ENCODE data around the gene DCLK1.
A peak's percentile ranks its signal among the peaks of the same experiment; 100 is the strongest.
"Not testable (repeated sequence)": the region's sequence is repeated elsewhere in the genome, so short reads cannot be mapped to it uniquely, and the experiment has no call there.

The DCLK1 gene

DNA sequence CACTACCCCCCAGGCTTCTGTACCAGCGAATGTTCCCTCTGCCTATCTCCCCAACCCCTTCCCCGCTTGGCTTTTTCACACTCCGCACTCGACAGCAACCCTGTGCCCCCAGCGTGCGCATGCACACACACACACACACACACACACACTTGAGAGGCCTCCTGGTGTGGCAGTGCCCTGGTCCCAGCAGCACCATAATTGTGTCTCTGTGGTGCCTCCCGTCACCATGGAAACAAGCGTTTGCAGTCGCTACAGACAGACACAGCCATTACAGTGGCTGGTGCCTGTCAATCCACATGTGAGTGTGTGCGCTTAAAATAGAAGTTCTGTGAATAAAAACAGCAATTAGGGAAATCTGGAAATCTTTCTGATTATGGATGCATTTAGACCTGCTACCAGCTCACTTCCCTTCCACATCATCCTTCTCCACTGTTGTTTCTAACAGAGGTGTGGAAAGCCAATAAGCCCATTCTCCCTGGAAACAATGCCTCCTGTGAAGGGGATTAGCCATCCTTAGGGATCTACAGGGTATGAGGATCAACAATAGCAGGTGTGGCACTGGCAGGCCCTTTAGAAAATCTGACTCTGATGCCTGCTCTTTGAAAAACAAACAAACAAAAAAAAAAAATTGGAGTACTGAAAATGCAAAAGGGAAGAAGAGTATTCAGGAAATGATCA lies 146.3 kb downstream of the DCLK1 start:
- no peak for DNase-seq (ENCODE audit: low spot score)

DNA sequence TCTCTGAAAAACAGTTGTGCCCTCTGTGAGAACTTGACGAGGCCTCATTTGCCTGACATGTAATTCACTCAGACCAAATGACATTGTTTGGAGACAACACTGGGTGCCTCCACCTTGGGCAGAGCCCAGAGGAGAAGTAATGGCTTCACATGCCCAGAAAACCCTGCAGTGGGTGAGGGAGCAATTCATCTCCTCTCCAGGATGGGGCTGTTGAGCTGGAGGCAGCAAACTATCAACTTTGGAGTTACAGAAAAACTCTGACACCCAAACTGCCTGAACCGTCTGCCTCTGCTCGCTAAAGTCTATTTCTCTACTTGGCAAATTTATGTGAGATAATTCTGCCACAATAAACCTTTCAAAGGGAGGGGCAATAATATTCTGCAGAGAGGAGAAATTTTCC lies 146.9 kb downstream of the DCLK1 start:
- no peak for DNase-seq (ENCODE audit: low spot score)

DNA sequence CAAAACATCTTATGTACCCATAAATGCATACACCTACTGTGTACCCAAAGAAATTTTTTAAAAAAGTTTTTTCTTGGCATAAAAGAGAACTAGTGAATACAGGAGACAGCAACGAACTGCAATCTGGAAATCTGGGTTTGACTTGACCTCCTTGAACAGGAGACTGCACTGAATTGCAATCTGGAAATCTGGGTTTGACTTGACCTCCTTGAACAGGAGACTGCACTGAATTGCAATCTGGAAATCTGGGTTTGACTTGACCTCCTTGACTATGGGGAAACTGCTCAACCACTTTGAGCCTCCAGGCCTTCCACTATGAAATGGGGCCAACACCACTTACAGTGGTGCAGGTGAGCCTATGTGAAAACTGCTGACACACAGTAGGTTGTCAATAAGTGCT lies 147.5 kb downstream of the DCLK1 start:
- DNase-seq (ENCODE audit: low spot score), result not testable (repeated sequence)

DNA sequence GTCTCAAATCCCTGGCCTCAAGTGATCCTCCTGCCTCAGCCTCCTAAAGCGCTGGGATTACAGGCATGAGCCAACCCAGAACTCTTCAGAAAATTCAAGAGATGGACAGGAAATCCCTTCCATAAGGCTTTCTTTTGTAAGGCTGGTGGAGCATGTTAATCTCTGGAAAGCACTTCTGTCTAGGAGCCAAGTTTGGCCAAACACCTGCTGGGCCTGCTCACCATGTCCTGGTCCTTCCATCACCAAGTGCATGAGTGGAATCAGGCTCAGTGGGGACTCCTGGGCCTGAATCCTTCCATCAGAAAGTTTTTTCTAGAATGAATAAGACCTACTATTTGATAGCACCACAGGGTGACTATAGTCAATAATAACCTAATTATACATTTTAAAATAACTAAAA lies 148.0 kb downstream of the DCLK1 start:
- no peak for DNase-seq (ENCODE audit: low spot score)

DNA sequence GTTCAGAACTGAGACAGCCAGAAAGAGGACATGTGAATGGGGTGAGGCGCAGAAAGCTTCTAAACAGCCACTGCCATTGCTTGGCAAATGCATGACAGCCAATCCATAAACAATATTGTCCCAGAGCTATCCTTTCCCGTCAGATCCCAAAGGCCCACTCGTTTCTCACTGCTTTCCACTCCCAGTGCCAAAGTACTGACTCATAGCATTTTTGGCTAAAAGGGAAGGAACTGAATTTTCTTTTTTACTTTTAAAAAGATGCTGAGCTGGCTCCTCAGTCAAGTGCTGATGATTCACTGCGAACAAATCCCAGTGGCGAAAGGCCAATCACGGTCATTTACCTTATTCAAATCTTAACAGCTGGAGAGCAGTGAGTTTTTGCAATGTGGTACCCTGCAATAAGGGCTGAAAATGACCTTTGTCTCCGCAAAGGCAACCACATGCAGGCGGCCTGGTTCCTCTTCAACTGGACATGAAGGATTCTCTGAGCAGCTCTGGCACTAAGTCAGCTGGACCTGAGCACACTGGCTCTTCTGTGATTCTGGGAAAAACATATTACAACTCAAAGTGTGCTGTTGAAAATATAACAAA lies 151.7 kb downstream of the DCLK1 start:
- DNase-seq (ENCODE audit: low spot score), result peak; percentile 84

DNA sequence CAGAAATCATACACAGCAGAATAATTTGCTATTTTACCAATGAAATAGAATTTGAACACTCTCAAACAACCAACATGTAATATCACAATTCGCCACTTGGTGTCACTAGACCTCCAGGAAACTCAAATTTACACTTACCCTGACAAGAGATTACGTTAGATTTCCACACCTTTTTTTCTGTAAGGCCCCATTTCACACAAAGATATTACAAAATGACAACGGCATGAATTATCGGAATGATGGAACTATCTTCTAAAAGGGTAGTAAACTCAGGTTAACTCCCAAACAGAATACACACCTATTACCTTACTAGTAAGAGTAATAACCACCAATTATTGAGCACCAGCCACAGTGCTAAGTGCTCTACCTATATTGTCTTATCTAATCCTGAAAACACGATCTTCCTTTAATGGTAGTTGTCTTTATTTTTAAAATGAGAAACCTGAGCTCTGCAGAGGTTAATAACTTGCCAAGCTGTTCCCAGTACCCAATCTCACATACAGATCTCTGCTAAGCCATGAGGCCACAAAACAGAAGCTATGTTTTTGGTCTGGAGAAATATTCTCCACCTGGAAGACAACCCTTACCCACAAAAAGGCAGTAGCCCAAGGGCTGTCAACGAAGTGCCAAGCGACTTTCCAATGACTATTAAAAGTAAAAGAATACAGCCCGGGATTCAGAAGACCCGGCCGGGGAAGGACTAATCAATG lies 152.4 kb downstream of the DCLK1 start:
- peak; percentile 44 for DNase-seq (ENCODE audit: low spot score)

DNA sequence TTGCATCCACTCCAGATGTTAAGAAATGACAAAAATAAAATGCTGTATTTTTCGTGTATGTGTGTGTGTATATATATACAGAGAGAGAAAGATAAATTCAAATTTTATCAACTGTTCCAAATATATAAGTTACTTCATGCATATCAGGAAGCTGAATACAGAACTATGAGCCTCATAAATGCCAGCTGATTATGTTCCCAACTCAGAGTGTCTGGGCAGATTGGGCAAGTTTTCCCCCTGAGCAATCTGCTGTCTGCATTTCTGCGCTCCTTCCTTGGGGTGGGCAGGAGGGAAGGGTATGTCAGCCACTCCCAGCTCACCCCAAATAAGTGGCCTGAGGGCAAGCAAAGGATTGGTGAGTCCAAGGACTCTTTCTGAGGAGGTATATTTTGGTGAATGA lies 154.1 kb downstream of the DCLK1 start:
- DNase-seq (ENCODE audit: low spot score), result no peak

DNA sequence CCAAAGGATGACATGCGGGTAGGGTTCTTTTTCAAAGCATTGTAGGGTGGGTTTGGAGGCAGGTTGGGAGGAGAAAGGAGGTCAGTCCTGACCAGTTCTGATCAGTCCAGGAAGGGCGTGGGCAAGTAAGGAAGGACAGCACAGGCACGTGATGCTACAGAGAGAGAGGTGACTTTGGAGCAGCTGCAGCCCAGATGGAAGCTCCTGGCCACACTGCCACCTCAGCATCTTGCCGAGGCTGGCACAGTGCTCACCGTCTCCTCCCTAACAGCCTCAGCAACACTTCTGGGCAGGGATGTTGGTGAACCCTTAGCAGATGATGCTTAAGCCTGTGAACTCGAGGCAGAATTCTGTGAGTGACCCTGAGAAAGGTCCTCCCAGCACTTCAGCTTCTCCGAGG lies 155.1 kb downstream of the DCLK1 start:
- no peak for DNase-seq (ENCODE audit: low spot score)

DNA sequence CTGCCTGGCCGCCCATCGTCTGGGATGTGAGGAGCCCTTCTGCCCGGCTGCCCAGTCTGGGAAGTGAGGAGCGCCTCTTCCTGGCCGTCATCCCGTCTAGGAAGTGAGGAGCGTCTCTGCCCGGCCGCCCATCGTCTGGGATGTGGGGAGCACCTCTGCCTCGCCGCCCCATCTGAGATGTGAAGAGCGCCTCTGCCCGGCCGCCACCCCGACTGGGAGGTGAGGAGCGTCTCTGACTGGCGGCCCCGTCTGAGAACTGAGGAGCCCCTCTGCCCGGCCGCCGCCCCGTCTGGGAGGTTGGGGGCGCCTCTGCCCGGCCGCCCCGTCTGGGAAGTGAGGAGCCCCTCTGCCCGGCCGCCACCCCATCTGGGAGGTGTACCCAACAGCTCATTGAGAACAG lies 164.2 kb downstream of the DCLK1 start:
- not testable (repeated sequence) for DNase-seq (ENCODE audit: low spot score)

DNA sequence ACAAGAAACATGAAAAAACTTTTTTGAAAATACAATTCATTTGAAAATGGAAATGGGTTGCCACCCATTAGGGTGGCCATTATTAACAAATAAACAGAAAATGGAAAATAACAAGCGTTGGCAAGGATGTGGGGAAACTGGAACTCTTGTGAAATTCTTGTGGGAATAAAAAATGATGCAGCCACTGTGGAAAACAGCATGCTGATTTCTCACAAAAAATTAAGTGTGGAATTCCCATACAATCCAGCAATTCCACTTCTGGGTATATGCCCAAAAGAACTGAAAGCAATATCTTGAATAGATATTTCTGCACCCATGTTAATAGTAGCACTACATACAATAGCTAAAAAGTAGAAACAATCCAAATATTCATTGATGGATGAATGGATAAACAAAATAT lies 165.2 kb downstream of the DCLK1 start:
- no peak for DNase-seq (ENCODE audit: low spot score)

DNA sequence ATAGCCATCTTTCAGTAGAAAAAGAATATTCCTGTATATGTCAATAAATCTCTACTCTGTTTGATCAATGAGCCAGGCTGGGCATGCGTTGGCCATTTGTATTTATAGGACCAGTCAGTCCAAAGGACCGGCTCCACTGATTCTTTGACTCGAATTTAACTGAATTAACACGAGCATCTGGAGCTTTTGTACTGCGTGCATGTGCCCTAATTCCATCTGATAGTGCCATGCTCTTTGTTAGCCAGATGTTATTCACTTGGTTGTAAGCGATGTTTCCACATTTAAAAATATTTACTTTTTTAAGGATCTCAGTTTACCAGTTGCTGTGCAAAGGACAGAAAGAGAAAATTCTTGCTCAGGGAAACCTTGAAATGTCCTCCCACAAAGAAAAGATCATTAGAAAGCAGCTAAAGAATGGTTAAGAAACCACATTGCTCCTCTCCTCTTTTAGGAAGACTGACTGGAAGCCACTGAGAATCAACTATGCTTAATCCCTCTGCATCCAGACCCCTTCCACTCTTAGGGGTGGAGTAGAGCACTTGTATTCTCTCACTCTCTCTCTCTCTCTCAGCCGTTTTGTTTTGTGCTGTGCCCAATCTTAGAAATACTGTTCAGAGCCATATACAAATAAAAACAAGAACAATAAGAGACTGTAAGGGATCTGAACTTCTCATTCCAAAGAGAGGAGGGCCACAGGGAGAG lies 165.8 kb downstream of the DCLK1 start:
- no peak for DNase-seq (ENCODE audit: low spot score)

DNA sequence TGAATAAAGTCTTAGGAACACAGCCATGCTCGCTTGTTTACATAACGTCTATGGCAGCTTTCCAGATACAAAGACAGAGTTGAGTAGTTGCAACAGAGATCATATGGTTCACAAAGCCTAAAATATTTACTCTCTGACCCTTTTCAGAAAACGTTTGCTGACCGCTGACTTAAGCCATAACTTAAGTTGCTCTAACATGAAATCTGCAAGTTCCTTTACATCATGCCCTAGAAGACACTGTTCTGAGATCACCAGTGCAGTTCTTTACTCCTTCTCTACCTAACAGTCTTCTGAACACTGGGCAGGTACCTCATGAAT lies 166.4 kb downstream of the DCLK1 start:
- DNase-seq (ENCODE audit: low spot score), result no peak

DNA sequence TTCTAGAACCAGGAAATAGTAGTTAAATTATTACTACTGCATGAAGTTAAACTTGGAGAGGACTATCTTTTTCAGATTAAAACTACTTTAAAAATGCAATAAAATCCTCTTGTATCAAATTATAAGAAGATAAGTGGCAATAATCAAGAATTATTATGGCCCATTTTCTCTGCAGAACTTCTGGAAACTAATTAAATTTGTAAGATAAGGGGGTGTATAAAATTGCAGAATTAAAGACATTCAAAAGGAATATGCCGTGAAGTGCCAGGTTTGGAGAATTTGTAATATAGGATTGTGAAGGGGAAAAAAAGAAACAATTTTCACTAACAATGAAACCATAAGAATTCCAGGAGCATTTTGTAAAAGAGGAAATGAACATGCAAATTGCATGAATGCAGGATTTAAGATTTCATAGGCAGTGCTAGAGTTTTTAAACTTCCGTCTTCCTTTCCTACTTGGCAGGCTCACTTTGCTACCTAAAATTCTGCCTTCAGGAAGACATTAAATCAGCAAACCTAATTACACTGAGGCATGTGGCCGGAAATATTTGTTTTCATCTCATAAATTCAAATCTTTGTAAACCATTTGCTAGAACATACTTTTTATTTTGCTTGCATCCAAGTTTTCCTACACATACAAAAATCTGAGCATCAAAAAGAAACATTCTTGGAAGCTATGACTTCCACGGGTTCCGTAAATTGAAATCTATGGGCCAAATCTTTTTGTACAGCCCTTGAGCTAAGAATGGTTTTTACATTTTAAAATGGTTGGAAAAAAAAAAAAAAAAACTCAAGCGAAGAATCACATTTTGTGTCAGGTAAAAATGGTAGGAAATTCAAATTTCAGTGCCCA lies 166.9 kb downstream of the DCLK1 start:
- no peak for DNase-seq (ENCODE audit: low spot score)

DNA sequence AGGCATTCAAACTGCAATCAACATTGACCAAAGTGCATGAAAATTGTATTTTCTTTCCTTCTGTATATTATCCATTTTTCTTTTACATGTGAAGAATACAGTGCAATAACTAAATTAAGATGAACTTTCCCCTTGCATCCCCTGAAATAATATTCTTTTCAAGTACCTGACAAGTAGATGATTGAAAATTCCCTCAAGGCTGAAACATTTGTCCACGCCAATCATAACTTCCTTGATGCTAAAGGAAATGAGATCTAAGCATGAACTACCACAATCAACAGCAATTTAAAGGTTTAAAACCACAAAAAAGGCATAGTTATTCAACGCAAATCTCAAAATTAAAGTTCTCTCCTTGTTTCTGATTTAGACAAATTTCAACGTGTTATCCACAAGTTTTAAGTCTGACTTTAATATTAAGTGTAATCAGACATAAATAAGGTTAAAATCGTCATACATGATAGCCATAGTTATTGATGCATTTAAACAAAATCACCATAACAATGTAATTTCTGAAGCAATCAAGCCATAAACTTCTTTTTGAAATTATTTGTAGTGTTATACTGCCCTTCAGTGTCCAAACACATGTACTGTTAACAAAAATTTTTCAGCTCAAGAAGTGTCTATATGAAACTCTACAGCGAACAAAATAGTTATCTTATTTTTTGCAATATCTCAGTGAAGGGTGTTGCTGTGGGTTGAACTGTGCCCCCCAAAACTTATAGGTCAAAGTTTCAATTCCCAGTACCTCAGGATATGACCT lies 169.5 kb downstream of the DCLK1 start:
- DNase-seq (ENCODE audit: low spot score), result no peak

DNA sequence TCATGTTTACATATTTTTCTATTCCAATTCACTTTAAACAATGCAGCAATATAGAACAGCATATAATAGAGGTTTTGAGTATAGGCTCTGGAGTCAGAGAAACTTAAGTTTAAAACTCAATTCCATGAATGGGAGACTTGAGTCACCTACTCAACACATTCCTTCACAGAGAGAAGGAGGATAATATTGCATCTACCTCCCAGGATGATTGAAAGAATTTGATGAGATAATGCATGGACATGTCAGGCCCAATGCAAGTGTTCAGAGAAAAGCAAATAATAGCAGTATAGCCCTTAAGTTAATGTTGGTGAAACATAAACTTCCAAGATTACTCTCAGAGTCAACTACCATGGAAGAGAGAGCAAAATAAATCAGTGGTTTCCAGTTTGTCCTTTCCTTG lies 170.2 kb downstream of the DCLK1 start:
- DNase-seq (ENCODE audit: low spot score), result no peak

DNA sequence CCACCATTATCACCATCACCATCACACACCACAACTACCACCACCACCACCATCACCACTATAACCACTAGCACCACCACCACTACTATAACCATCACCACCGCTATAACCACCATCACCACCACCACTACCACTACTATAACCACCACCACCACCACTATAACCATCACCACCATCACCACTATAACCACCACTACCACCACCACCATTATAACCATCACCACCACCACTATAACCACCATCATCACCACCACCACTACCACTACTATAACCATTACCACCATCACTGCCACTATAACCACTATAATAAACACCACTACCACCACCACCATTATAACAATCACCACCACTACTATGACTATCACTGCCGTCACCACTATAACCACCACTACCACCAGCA lies 173.2 kb downstream of the DCLK1 start:
- no peak for DNase-seq (ENCODE audit: low spot score)

DNA sequence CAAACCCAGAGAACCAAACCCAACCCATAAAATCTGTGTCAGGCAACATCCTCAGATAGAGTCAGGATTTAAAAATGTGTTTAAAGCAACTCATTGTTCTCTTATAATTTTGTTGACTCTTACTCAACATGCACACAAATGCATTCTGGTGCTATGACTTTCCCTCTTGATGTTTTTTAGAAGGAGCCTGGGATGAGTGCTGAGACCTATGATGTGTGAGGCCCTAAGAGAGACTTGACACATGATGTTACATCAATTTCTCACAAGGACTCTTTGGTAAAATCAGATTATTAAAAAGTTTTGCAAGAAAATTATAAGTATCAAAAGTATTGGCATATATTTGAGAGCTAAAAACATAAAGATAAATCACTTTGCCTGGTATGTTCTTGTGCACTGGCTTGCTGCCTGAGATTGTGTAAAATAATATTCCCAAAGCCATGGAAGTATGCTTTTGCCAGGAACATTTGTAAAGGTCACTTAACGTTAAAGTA lies 173.9 kb downstream of the DCLK1 start:
- DNase-seq (ENCODE audit: low spot score), result no peak

DNA sequence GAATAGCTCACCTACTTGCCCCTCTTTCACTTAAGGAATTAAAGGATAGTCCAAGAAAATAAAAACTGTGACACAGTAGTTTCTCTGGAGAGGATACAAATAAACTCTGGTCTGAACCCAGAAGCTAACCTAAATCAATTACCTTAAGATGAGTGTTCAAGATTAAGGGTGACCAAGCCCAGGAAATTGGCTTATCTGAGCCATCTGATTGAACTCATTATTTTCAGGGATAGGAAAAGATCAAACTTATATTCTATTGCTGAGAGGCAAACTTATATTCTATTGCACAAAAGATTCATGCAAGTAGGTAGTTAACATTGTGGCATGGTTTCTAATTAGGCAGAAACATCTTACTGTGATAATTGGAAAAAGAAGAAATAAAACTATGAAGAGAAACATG lies 175.1 kb downstream of the DCLK1 start:
- no peak for DNase-seq (ENCODE audit: low spot score)

DNA sequence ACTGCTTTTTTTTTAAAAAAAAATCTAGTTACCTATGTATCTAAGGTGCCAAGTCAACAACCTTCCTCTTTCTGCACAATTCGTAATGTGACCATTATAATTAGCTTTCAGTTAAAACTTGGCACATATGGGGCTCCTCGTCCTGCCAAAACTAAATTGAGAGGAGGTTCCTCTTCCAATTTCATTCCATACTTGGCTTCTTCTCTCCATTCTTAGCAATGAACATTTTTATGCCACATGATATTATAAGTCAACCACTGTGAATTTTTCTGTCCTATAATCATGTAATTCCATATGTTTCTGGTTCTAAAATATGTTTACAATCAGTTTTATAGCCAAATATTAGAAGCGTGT lies 177.0 kb downstream of the DCLK1 start:
- DNase-seq (ENCODE audit: low spot score), result no peak

DNA sequence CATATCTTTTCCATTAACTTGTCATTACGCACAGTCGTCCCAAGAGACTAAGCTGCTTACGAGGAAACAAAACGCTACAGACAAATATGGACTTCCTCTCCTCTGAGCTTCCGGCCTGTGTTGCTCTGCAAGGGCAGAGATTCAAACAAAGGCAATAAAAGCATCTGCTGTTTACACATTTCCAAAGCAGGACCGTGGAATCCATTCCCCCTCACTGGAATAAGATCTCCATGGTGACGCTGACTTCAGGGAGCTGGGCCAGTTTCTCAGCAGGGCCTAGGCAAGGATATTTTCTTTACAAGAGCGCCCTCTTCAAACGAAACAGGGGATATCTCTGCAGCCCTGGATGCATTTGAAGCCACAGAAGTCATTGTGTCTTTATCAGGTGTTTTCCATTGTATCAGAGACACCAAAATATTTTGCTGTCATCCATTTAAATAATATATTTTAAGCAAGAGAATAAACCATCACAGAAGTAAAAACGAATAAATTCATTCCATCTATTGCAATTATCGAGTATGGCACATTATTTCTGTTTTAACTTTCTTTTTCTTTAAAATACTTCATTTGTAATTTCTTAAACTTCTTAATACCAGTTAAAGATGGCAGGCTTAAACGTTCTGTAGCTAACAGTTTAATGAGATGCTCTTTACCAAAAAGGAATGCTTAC lies 177.5 kb downstream of the DCLK1 start:
- peak; percentile 80 for DNase-seq (ENCODE audit: low spot score)

DNA sequence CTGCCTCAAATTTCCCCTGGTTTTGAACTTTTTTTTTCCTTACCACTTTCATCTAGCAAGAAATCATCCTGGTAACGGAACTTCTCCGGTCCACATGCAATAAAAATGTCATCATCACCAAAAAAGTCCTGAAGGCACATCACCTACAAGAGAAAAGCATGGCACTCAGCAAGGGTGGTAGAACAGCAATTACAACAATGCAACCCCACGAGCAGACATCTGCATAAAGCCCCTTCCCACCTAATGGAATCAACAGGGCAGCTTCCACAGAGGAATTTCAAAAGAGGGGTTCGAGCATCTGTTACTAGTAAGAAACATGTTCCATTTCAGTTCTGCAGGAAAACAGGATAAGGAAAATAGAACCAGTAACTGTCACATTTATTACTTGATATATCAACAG lies 183.9 kb downstream of the DCLK1 start:
- no peak for DNase-seq (ENCODE audit: low spot score)

Data from AG08396 (cell line).